GM19463 (cell line): ENCODE results near the gene PHLPP1.
A peak's percentile ranks its signal among the peaks of the same experiment; 100 is the strongest.

ENCODE experiments used
- ATAC-seq: cut with Tn5 transposase; IDR thresholded peaks from one replicate; pipeline ENCODE4 v1.9.1; 2021; ENCODE audit warnings: mild to moderate bottlenecking, moderate library complexity; ENCODE audit not compliant: unreplicated experiment

Gene PHLPP1

GRCh38 chr18:62741118-62741566 lies 25.8 kb downstream of the PHLPP1 start:
- no peak for ATAC-seq

- no peak for ATAC-seq
Observed at GRCh38 chr18:62741584-62741983, 26.2 kb downstream of the PHLPP1 start.

DNA sequence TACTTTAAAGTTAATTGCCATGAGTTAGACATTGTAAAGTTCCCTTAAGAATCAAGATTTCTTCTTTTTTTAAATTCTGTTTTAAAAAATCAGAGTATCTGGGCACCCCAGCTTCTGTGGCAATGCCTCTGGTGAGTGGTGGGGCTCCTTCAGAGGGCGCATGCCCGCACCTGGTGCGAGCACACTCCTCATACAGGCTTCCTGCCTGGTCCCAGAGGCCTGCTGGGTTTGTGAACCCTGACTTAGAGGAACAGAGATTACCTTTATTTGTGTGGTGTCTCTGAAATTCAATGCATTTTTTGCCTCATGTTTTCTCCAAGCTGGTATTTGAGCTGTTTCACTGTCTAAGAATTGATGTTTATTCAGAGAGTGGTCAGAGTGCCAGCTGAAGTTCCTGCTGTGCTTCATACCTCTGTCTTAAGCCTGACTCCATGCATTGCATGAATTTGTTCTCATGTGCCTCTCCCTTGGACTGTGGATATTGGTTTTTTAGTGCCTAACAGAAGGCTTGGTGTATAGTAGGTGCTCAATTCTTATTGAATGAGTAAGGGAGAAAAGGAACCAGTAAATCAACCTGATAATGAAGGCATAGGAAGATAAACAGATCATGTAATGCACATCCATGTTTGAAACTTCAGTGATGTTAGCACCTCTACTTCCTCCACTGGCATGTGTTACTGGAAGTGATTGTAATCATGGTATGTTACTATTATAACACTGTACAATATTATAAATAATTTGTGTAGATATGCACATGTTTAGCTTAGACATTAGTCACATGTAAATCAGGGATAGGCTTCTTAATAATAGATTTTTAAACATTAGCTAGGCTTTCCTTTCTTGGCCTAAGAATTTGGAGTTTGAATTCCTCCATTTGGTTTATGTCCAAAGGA lies 29.0 kb downstream of the PHLPP1 start:
- ATAC-seq: peak; percentile 73

DNA sequence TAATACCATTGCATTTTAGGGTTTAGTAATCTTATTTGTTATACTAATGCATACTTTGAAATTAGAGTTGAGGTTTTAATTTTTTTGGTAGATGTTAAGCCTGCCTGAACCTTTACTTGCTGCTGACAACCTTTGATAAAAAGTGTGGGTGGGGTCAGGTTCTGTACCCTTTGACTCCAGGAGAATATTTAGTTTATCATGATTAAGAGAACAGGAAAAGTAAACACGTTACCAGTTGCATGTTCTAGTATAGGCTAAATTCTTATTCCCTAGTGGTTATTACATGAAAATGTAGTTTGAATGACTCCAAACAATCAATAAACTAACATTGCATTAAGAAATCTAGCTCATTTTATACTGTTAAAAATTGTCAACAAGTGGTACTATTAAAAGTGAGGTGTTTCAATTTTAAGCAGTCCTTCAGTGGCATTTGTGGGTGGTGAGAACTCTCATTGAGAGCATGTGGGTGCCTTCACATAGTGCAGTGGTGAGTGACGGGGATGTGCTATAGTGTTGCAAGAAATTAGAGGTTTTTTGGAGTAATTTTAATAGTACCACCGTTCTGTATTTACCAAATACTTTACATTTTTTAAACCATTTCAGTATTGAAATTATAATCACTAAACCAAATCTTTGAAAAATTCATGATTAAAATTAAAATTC lies 29.9 kb downstream of the PHLPP1 start:
- no peak for ATAC-seq

- ATAC-seq: no peak
Observed at GRCh38 chr18:62749389-62749788, 34.0 kb downstream of the PHLPP1 start.

DNA sequence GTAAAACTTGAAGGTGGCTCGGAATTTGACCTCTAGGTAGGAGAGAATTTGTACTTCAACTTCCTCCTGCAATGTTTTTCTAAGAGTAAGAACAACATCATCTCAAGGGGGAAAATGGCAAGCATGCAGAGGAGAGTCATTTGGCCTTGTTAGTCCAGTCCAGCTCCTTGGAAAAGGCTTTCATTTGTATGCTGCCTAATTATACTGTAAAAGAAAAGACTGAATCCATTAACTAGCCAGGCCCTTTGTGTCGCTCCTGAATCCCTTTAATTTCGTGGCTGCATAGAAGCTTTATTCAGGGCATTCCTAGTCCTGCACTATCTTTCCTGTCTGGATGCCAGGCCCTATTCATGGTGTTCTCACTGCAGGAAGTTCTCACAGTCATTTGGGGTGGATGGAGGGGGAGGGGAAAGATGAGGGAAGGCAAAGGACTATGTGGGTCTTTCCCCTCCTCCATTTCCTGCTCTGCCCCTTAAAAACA lies 36.0 kb downstream of the PHLPP1 start:
- no peak for ATAC-seq

DNA sequence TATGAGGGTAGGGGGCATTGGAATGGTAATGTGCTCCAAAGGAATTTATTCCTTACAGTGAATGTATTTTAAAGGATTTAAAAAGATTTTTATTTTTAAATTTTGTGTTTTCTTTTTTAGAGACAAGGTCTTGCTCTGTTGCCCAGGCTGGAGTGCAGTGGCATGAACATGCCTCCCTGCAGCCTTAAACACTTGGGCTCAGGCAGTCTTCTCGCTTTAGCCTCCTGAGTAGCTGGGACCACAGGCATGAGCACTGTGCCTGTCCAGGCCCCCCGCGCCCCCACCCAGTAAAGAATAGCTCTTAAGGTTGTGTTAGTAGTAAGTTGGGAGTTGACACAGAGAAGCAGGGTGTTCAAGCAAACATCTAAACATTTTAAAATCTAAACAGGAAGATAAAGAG lies 36.6 kb downstream of the PHLPP1 start:
- no peak for ATAC-seq

DNA sequence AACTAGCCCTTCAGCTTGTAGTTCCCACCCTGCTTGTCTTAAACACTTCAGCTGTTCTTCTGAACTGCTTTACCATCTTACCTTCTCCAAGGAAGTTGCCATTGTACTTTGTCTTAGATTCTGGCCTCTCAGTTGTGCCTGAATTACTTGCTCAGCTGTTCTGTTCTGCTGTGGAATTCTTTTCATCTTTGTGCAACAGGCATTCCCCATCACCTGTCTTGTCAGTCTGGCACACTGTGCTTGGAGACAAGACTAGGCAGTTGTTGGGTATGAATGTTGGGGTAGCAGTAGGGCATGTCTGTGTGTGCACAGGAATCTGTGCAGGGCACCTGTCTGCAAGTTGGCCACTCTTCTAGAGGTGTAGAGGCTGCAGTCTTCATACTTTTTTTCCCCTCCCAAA lies 38.7 kb downstream of the PHLPP1 start:
- no peak for ATAC-seq

- ATAC-seq: no peak
Observed at GRCh38 chr18:62755454-62755853, 40.1 kb downstream of the PHLPP1 start.

GRCh38 chr18:62755946-62756345 lies 40.6 kb downstream of the PHLPP1 start:
- no peak for ATAC-seq

GRCh38 chr18:62757399-62758010 lies 42.2 kb downstream of the PHLPP1 start:
- ATAC-seq: no peak

DNA sequence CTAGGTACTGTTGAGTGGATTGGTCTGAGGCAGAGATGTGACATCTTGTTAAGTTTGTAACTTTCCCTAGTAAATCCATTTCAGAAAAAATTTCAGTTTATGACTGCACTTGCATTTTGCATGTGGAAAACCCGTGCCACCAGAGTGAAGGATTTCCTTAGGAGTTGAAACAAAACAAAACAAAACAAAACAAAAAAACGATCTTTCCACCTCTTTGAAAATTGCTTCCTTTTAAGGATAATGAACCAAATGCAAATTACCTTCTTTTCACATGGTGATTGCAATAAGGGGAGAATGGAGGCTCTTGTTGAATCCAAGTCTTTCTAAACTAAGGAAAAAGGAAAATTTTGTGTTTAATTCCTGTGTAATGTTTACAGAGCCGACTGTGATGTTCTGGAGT lies 43.2 kb downstream of the PHLPP1 start:
- no peak for ATAC-seq

DNA sequence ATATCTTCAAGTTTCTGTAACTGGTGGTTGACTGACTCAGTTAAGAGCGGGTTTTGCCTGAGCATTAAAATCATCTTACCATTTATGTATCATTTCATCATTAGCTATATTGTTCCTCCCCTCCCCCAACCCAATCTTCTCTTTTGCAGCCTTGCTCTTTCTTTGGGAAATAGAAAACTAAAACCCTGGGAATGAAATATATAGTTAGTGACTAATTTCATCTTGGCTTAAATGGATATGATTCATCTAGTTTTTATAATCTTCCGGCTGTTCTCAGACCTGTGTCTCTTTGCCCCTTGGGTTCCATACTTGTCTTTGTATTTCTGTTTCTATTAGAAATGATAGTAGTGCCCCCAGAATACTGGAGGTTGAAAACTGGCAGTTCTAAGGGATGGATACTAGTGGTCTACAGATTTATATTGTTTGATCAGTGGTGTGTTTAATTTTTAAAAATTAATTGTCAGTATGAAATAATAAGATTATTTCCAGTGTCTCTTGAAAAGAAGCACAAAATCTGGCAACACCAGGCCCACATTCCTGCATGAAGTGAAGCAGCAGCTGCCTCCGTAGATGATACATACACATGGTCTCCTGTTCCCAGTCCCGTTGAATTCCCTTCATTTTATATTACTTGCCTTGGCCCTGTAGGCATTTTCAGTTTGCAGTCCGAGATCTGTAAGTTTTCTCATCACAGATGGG lies 44.5 kb downstream of the PHLPP1 start:
- no peak for ATAC-seq

DNA sequence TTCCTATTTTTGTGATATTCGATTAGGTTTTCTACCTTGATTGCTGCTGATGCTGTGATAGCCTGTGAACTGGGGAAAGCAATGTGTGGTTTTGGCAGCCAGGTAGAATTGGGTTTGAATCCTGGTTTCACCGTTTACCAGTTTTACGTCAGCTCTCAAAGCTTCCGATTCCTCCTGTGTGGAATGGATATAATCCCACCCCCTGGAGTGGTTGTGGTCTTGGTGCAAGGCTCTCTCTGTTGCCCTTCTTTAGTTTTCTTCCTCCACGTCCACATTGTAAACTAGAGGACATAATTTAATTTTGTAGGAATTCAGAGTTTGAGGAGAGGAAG lies 45.0 kb downstream of the PHLPP1 start:
- ATAC-seq: no peak

DNA sequence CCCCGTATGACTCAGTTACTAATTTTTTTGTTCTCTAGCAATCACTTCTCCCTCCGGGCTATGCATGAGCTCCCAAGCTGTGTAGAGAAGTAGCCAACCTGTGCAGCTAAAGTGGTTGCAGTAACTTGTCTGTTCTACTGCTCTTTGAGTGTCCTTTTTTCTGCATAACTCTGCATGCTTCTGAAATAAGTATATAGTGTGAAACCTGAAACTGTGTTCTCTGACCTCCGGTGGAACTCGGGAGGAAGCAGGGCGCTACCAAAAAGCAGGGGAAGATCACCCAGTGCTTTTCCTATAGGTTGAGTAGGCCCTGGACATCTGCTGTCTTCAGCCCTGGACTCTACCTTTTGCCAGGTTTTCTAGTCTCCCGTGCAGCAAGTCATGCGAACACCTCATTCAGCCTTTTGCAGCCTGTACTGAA lies 47.8 kb downstream of the PHLPP1 start:
- ATAC-seq: no peak

GRCh38 chr18:62766266-62766665 lies 50.9 kb downstream of the PHLPP1 start:
- ATAC-seq: no peak

DNA sequence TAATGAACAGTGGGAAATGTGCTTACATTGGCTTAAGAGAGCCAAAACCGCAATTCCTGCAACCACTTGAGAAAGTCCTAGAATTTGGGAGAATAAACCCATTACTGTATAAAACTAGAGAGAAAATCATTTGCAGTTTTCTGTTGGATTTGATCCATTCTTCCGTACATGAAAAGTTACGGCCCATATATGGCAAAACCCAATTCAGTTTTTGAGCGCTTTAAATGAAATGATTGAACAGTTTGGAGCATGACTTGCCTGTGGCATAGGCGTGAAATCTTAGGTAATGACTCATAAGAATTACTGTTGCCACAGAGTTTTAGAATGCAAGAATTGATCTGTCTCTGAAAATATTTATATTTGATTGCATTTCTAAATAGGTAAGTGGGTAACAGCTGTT lies 52.0 kb downstream of the PHLPP1 start:
- no peak for ATAC-seq

GRCh38 chr18:62767836-62768557 lies 52.7 kb downstream of the PHLPP1 start:
- ATAC-seq: no peak

- ATAC-seq: no peak
Observed at GRCh38 chr18:62768558-62768943, 53.2 kb downstream of the PHLPP1 start.

GRCh38 chr18:62769216-62769615 lies 53.9 kb downstream of the PHLPP1 start:
- ATAC-seq: no peak
